H1 (cell line): Measurements from ENCODE around the gene IL6R. TPM values are rescaled to one million over a fixed set of nuclear protein-coding genes. Genes with fewer than 3 reads are reported as not detected.

Experiments used
- ASH2L ChIP-seq: fragments of 200-600, 300-600 bp; sonication (generic); IDR thresholded peaks from one replicate; pipeline ENCODE4 v1.7.1; 2017; ENCODE audit warnings: low read length
- CEBPB ChIP-seq: IDR thresholded peaks from 2 replicates; pipeline ENCODE4 v1.6.1; 2012; ENCODE audit warnings: low read depth, low read length
- TBP ChIP-seq: IDR thresholded peaks from 2 replicates; pipeline ENCODE4 v1.6.1; 2011; ENCODE audit warnings: low read depth, low read length, improper control_type of control experiment
- polyA plus RNA-seq, 7 experiments: library from polyadenylated mRNA; depleted of rRNA in 3 of 7; stranded (reverse) in 5 of 7; unstranded in 2 of 7; fragments of >200 nt in 5 of 7; fragments of 200-250 nt in 2 of 7; gene quantifications; 1 replicate in 5 of 7; 2 replicates in 1 of 7; 4 replicates in 1 of 7; pipeline versions ENCODE4 v1.2.1 to v1.2.3, GENCODE V29; 2011 to 2013; ENCODE audit warnings: missing spikeins in 2 of 7, mixed read lengths in 2 of 7
- total RNA-seq: library from RNA; stranded (reverse); fragmentation: NEBNext Ultra II Directional; extraction: Animal tissue kit (Norgen Biotek cat#: 25700); gene quantifications from 2 replicates; pipeline ENCODE4 v1.2.1, GENCODE V29; 2021

Gene IL6R
- total and polyA plus RNA-seq, 2 of the 8 experiments (the other 6 are each of a cell fraction or from before 2014, with no cell fraction given) = 2.3 to 3.0 TPM

- TF ChIP-seq TBP (no peak), ASH2L (no peak), CEBPB (no peak)
Measured at GRCh38 chr1:154408174-154408777, 3.1 kb downstream of the IL6R start (continued).
